Dermis microvascular lymphatic vessel endothelial cell (primary cell): ENCODE data around the gene SACS. TPM values are rescaled to one million over a fixed set of nuclear protein-coding genes. Genes with fewer than 3 reads are reported as not detected.
"Not testable (repeated sequence)": the region's sequence is repeated elsewhere in the genome, so short reads cannot be mapped to it uniquely, and the experiment has no call there.

Experiments used
- DNase-seq, 2 donors: peaks; one replicate each; pipeline versions ENCODE4 v3.0.0 to v3.0.0-alpha.2; 2010; ENCODE audit warnings: low read depth in 2 of 2
- total RNA-seq: library from RNA; depleted of rRNA; stranded (reverse); fragments of >200 nt; gene quantifications from 2 replicates; pipeline ENCODE4 v1.2.1, GENCODE V29; 2014

SACS gene
- total RNA-seq, 1 donor from 2014 or later = 35.0 TPM

DNA sequence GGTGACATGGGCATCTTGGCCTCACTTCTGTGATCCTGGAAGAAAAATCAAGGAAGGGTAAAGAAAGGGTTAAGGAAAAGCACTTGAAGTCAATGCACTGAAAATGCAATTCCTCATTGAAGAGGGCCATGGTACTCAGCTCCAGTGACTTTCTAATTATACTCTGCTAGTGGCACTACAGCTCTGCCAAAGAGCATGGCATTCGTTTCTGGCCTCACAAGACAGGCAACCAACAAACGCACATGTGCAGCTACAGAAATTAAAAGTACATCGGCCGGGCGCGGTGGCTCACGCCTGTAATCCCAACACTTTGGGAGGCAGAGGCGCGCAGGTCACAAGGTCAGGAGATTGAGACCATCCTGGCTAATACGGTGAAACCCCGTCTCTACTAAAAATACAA is 21.8 kb downstream of the SACS start:
- DNase-seq = no peak

DNA sequence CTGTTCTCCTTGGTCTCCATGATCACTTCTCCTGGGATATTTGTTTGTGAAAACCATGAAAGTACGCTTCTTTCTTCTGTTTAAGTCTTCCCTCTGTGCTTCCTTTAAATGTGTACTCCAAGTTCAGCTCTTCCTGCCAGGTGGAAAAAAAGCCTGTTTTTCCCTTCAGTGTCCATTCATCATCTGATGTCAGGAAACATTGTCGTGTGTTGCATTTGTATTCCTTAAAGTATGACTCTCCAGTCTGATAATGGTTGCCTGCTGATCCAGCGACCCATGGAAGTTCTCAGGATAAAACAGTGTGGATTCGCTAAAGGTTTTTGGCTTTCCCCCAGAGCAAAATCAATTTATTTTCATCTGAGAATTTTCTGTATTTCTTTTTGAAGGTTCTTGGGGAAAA is 22.3 kb downstream of the SACS start:
- DNase-seq = peak in 1 of 2 donors; percentile 61

DNA sequence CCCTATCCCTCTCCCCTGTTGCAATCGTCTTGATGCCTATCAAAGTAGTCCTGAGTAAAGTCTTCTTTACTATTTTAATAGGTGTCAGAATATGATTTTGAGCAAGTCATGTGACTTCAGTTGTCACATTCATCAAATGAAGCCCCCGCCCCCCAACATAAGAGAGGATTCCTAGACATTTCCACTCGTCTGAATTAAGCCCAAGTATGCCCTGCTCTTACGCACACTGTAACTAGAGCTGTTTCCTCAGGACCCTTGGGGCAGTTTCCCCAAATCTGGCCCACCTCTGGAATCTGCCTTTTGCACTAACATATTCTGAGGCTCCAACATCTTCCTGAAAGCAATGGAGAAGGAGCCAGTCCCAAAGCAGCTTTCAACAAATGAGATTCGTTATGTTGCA is 25.5 kb downstream of the SACS start:
- no peak for DNase-seq

DNA sequence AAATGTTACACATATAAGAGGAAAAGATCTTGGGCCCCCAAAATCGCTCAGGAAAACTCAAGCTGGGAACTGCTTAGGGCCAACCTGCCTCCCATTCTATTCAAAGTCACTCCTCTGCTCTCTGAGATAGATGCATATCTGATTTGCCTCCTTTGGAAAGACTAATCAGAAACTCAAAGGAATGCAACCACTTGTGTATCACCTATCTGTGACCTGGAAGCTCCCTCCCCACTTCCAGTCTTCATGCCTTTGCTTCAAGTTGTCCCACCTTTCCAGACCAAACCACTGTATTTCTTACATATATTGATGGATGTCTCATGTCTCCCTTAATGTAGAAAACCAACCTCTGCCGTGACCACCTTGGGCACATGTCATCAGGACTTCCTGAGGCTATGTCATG is 32.3 kb downstream of the SACS start:
- DNase-seq = not testable (repeated sequence)

DNA sequence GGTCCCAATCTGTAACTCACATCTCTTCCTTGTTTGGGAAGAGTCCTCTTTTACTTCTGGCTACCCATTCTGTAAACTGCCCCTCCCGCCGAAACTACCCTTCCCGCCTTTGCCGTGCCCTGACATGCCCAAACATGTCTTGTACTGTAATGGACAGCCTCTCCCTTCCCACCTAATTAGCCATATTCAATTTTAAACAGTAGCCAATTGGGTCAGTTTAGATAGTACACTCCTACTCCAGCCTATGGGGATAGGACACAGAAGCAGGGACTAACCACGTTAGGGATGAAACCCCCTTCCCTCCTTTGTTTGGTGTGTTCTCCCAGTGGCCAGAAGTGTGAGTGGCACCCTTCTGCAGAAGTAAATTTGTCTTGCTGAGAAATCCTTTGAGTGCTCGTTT is 34.2 kb downstream of the SACS start:
- DNase-seq = no peak

DNA sequence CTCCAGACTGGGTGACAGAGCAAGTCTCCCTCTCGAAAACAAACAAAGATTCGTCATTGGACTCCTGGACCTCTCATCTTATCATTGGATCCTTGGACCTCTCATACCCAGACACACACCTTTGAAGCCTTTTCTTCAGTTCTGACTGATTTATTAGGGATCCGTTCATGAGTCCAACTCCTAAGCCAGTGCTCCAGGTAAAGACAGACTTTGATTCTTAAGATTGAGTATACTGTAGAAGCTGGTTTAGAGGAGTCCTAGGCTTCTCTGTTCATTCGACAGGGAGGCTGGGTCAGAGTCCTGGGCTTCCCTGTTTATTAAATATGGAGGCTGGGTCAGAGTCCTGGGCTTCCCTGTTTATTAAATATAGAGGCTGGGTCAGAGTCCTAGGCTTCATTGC is 38.7 kb downstream of the SACS start:
- DNase-seq = no peak

DNA sequence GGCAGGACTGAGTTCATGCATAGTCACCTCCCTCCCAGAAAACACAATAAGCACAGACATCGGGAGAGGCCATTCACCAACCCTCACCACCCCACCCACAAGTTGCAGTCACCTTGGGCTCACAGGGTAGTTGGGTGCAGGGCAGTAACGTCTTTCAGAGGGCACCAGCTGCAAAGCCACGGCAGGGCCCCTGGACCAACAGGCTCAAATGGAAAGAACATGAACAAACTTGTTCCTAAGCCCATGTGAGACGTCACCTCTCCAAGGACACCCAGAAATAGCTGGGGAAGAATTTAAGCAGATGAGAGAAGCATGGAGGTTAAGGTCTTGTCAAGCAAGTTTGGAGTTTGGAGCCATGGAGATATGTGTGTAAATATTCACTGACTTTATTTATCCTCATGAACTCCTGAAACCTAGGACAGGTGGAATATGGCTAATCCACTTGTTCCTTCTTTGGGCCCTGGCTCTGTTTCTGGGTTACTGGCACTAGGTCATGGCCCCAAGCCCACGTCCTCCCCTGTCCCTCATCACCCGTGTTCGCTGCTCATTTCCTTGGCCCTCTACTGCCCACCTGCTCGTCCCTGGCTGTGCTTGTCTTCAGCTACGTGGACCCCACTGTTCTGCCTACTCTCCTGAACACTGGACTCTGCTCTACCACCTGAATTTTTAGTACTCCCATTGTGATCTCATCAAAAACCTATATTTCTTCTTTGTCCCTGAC is 40.4 kb downstream of the SACS start:
- DNase-seq = no peak

DNA sequence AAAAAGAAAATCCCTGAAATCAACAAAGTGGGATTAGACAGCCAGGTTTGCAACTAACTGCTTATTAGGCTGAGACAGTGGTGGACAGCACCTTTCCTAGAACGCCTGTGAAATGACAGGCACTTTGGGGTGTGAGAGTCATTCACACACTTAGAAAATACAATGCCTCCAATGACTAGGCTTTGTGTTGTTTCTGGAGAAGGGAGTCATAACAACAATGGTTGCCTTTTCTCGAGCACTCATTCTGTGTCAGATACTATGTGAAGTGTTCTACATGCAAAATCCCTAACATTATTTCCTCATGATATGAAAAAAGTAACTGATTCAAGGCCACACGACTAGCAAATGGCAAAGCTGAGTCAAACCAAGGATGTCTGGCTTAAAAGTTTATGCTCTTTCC is 41.2 kb downstream of the SACS start:
- no peak for DNase-seq

DNA sequence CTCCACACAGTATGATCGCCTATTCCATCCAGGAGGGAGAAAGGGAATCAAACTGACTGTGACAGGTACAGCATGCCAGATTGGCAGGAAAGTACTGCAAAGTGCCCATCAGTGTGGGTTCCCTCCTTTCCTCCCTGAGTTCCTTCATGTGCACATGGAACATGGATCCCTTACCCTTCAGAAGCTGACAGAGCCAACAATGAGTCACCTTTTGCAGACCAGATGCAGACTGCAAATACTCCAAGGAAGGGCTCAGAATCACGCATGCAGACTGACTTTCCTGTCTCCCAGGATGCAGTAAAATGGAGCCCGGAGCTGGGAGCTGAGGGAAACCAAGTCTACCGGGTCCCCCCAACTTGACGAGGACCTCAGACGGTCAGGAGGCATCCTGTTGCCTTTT is 41.8 kb downstream of the SACS start:
- DNase-seq = no peak

DNA sequence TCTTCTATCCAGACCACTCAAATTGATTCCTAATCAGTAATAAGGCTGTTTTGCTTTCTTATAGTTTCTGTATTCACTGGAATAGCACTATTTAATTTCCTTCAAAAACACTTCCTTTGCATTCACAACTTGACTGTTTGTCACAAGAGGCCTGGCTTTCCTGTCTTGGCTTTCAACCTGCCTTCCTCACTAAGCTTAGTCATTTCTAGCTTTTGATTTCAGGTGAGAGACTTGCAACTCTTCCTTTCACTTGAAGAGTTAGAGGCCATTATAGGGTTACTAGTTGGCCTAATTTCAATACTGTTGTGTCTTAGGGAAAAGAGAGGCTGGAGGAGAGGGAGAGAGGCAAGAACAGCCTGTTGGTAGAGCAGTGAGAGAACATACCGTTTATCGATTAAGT is 47.0 kb downstream of the SACS start:
- DNase-seq = no peak

DNA sequence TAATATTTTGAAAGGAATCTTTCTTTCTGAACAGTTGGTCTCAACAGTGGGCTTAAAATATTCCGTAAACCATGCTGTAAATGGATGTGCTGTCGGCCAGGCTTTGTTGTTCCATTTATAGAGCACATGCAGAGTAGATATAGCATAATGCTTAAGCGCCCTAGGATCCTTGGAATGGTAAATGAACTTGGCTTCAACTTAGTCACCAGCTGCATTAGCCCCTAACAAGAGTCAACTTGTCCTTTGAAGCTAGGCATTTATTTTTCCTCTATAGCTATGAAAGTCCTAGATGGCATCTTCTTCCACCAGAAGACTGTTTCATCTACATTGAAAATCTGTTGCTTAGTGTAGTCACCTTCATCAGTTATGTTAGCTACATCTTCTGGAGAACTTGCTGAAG is 47.6 kb downstream of the SACS start:
- DNase-seq = no peak

DNA sequence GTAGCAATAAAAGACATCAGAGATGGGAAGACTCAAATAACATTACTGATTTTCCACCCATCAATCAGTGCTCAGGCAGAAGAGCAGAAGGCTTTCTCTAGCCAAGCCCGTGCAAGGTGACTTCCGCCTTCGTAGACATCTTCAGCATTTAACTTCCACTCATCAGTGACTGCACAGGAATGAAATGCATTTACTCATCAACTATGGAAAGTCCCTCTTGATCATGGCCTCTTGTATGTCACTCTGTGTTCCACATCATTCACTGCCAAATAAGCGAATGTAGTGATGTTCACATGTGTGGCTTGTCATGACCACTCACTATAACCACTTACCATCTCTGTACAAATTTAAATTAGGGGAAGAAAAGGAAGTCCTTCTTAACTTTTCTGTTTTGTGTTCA is 49.4 kb downstream of the SACS start:
- DNase-seq = no peak

DNA sequence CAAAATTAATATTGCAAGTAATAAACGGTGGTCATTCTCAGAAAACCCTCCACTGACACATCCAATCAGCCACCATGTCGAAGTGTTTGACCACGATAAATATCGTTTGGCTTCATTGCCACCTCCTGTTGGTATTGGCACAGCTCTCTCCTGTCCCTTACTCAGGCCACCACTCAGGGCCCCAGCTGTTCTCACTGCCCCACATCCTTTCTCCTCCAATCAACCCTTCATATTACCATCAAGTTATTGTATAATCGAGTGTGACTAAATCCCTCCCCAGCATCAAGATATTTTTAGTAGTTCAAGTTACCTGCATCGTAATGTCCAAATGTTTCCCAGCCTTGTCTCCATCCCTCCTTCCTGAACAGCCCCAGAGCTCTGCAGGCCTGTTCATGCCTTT is 50.4 kb downstream of the SACS start:
- no peak for DNase-seq

DNA sequence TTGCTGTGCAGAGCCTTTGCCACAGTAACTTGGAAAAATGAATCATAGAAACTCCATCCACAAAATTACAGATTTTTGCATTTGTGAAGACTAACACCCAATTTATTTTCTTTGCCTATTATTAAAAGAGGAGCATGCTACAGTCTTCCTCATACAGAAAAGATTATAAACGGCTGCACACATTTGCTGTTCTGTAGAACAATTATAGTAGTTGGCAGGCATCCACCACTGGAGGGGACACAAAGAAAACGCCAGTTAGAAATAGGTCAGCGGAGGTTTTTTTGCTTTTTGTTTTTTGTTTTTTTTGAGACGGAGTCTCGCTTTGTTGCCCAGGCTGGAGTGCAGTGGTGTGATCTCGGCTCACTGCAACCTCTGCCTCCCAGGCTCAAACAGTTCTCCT is 51.6 kb downstream of the SACS start:
- peak; percentile 25 to 63 for DNase-seq

DNA sequence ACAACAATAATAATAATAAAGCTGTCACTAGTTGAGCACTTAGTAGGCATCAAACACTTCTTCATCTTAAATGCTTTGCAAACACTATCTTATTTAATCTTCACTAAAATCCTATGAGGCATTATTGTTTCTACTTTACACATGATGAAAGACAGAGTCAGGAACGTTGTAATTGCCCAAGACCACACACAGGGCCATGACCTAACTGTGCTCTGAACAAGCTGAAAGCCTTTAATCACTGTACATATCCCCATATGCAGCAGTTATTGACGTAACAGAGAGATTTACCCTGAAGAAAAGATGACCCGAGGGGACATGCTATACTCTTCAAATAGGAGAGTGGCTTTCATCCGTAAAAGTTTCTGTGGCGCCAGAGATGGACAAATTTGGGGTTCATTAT is 53.0 kb downstream of the SACS start:
- DNase-seq = no peak

DNA sequence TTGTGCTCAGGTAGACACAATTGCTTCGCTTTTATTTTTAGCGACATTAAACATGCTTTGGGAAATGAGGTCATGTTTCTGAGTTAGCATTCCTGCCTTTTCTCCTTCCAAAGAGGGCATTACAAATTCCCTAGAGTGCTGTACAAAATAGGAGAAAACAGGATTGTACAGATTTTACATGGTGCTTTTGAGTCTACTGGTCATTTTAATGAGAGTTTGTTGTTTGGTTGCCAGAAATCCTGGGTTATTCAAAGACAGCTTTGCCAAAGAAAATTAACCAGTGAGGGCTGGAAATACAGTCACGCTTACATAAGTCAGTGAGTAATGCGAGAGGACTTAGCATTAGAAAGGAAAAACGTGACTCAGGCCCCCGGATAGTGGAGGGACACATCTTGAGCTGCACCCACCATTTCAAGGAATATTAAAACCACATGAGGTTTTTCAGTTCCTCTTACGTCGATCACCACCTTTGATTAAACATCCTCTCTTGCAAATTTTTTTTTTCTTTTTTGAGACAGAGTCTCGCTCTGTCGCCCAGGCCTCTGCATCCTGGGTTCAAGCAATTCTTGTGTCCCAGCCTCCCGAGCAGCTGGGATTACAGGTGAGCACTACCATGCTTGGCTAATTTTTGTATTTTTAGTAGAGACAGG is 55.4 kb downstream of the SACS start:
- peak; percentile 86 to 96 for DNase-seq

DNA sequence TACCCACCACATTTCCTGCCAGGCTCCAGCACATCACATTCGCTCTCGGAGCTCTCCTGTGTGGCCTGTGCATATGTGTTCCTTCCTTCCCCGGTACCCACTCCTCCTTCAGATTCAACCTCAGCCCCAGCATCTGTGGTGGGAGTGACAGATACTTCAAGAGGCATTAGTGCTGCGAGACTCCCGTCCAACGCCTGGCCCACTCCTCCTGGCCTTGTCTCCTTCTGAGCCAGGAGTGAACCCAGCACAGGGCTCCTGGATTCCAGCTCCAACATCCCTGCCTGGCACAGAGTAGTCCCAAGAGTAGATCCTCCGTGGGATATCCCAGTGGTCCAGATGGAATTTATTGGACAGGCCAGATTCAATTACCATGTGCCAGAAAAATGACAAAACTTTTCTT is 55.9 kb downstream of the SACS start:
- DNase-seq = no peak

DNA sequence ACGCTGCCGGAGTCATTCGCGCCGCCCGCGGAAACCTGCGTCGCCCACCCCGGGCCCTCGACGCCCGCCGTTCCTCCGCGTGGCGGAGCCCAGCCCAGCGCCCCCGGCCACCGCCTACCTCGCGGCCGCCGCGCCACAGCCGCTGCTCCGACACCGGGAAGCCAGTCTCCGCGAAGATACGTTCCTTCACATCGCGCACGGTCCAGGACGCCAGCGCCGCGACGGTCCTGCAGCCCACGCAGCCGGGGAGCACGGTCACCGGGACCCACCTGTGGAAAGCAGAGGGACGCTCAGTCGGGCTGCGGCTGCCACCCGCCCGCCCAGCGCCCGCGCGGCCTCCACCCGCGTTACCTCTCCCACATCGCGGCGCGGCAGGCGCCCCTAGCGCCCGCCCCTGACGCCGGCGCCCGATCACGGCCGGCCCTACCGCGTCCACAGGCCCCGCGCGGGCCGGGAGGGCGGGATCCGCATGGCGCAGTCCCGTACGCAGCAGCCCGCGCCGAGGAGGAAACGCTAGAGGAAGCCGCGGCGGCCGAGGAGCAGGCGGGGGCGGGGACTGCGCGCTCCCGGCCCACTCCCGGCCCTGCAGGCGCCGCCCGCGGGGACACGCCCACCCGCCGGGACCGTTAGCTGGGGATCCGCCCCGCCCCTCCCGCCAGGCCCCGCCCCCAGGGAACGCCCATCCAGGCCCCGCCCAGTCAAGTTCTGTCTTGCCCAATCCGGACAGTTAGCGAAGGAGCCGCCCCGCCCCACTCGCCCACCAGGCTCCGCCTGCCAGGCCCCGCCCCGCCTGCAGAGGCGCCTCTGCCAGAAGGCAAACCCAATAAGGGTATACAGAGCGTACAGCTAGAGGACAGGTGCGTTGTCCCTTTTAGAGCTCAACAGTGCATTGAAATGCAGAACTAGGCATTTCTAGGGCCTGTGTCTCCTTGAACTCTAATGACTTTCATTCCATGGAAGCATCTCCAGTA is 58.2 kb downstream of the SACS start:
- DNase-seq = peak; percentile 80 to 96

DNA sequence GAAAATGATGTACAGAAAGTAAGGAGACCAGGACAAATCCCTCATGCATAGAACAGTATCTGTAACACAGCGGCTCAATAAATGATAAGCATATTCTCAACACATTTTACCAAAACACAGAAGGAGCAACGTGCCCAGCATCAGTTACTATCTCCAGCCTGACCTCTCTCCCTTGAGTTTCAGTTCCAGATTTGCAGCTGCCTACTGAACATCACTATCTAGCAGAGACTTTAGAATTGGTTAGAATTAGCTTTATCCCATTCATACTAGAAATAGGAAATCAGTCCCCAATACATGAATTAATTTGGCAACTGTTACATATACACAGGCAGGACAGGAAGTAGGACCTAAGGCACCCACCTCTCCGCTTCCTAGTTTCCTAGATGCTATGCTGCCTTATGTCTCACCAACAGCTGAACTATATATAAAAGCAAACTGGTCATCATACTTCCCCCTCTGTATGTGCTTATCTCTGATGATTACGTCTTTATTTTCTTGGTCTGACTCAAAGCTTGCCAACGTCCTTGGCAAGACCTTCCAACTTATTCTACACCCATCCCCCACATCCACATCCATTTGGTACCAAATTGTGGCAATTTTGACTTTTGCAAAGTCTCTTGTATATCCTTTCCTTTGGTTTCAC is 61.1 kb downstream of the SACS start:
- DNase-seq = peak in 1 of 2 donors; percentile 49

DNA sequence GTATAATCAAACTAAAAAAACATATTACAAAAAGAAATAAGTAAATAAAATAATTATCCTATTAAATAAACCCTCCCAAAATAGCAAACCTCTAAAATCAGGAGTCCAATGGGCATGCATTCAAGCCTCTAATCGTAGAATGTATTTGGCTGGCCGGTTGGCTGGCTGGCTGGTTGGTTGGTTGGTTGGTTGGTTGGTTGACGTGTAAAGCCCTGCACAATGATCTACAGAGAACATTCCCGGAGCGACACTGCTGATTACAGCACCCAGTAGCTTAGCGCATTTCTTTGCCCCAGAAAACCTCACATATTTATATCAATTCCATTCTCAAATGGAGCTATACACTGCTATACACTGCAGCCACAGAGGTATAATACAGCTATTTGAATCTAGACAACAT is 65.6 kb downstream of the SACS start:
- DNase-seq = no peak

DNA sequence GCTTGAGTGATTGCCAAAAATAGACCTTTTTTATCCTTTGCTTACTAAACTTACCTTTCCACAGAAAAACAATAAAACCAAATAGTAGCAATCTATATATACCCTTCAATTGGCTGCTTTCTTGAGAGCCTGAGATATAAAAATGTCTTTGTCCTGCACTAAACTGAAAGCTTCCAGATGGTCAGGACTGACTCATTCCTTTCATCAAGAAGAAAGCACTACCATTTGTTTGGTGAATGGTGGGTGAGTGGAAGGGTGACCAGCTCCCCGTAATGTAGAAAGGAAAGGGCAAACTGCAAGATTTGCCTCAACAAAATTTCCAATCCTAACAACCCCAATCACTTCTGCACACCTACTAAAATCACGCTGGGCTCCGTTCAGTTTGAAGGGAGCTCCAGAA is 67.8 kb downstream of the SACS start:
- no peak for DNase-seq

DNA sequence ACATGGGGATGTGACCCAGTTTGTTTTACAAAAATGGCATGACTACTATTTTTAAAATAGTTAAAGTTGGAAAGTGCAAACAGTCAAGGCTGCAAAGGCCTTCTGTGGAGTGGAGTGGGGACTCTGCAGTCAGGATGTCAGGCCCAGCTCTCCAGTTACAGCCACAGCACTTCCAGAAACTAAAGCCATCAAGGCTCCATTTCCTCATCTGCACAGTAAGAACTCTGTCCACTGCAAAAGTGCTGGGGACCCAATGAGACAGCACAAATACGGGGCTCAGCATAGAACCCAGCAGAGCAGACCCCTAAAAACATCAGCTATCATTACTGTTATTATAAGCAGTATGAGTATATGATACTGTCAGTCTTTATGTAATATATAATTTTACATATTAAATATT is 73.6 kb downstream of the SACS start:
- no peak for DNase-seq
